HL-60/S4 (cell line): ENCODE measurements around the gene FBXO7.

ENCODE experiments used
- in situ Hi-C: fragments of 300-500 bp; cut with MboI; formaldehyde crosslinking; loops from 2 replicates; pipeline ENCODE4 v1.14.3; 2022; ENCODE audit warnings: low sequenced_read_pairs

Gene FBXO7

GRCh38 chr22:32528984-32529982, 54.7 kb downstream of the FBXO7 start:
- in situ Hi-C loops: loop anchor here (25.0 kb wide), 2 partner anchors 283 to 458 kb away; partner anchors contain the start of gene TIMP3

GRCh38 chr22:32531228-32531627, 56.6 kb downstream of the FBXO7 start:
- in situ Hi-C loops: loop anchor here (25.0 kb wide), 2 partner anchors 281 to 456 kb away; partner anchors contain the start of gene TIMP3

DNA sequence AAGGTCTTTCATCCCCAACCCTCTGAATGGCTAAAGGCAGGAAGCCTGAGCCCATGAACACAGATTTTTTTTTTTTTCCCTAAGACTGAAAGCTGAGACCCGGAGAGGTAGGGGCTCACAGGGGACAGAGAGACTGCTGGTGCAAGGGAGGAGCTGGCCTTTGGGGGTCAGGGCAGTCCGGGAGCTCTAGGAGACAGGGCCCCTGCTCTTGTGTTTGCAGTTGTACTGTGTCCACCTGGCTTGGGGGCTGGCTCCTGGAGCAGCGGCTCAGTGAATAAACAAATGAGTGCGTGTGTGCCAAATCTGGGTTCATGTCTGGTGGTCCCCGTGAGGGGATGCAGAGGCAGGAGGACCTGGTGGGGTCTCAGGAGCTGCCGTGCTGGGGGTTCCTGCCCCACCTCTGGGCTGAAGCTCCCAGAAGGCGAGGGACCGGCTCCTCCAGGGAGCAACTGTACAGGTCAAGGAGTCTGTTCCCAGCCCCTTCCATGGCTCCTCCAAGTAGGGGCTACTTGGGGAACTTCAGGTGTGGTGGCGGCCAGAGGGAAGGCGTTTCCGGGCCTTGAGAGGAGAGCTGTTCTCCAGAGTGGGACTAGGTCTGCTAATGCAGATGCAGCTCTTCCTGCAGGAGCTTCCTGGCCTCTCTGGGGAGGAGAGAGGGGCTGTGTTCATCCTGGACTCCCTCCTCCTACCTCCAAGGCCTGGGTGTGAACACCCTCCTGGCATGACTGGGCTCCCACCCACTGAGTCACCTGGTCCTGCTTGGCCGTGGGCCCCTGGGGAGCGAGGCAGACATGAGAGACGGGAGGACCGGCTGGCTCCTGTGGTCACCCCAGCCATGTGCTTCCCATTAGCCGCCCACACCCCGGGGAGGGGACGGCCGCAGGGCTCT, 57.6 kb downstream of the FBXO7 start:
- in situ Hi-C loops: loop anchor here (25.0 kb wide), 2 partner anchors 280 to 455 kb away; partner anchors contain the start of gene TIMP3

DNA sequence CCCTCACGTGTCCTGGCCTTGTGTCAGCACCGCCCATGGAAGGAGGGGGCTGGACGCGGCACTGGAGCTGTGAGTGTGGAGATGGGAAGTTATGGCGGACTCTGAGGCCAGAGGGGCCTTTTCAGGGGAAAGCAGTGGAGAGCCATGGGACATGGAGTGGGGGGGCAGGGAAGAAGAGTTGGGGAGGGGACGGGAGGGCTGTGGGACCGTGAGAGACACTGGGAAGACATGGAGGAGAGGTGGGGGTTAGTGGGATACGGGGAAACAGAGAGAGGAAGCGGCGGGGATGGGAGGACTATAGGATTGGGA, 58.2 kb downstream of the FBXO7 start:
- in situ Hi-C loops: loop anchor here (25.0 kb wide), 2 partner anchors 280 to 455 kb away; partner anchors contain the start of gene TIMP3

GRCh38 chr22:32533265-32534111, 58.9 kb downstream of the FBXO7 start:
- in situ Hi-C loops: loop anchor here (25.0 kb wide), 2 partner anchors 279 to 454 kb away; partner anchors contain the start of gene TIMP3

GRCh38 chr22:32534252-32535235, 59.9 kb downstream of the FBXO7 start:
- in situ Hi-C loops: loop anchor here (25.0 kb wide), 2 partner anchors 278 to 453 kb away; partner anchors contain the start of gene TIMP3

- in situ Hi-C loops: loop anchor here (25.0 kb wide), 2 partner anchors 277 to 452 kb away; partner anchors contain the start of gene TIMP3
These were observed 61.0 kb downstream of the FBXO7 start for GRCh38 chr22:32535531-32536190.

GRCh38 chr22:32536352-32536751, 61.7 kb downstream of the FBXO7 start:
- in situ Hi-C loops: loop anchor here (25.0 kb wide), 2 partner anchors 276 to 451 kb away; partner anchors contain the start of gene TIMP3

DNA sequence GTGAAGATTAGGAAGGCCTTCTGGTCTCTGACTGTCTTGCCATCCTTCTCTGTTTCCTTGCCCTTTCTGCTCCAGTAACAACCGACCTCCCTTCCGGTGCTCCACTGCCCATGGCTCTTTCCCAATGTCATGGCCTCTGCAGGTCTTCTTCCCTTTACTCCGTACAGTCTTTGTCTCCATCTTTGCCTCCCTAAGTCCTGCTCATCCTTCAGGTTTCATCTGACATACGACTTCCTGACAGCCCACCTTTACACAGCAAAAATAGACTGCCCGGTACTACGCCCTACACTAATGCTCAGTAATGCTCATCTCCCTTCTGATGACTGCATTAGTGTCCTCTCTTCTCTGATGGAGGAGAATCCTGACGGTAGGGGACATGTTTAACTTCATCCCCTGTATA, 63.9 kb downstream of the FBXO7 start:
- in situ Hi-C loops: loop anchor here (25.0 kb wide), 2 partner anchors 274 to 449 kb away; partner anchors contain the start of gene TIMP3

DNA sequence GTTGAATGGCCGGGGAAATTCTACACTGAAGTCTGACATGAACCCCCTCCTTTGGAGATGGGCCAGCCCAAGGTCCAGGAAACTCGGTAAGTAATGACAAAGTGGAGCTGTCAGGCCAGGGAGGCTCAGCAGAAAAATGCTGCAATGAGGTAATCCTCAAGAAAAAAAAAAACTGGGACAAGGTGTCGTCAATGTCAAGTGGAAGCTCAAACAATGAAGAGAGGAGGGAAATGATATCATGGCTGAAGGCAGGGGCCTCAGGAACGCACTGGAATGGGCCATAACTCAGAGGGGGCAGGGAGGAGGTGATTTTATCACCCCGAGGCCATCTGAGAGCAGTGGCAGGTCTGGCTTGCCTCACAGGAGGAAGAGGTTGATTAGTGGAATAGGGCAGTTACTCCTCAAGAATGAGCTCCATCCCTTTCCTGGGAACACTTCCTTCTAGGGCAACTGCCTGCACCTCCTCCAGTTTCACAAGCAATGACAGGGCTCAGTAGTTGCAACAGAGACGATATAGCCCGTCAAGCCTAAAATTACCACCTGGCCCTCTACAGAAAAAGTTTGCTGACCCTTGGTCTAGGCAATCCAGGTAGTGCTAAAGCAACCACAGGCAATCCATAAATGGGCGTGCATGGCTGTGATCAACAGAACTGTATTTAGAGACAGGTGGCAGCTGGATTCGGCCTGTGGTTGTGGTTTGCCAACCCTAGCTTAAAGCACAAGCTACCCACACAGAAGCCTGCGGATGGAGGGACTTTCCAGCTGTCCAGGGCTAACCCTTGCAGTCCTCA, 65.2 kb downstream of the FBXO7 start:
- in situ Hi-C loops: loop anchor here (25.0 kb wide), 2 partner anchors 272 to 447 kb away; partner anchors contain the start of gene TIMP3

DNA sequence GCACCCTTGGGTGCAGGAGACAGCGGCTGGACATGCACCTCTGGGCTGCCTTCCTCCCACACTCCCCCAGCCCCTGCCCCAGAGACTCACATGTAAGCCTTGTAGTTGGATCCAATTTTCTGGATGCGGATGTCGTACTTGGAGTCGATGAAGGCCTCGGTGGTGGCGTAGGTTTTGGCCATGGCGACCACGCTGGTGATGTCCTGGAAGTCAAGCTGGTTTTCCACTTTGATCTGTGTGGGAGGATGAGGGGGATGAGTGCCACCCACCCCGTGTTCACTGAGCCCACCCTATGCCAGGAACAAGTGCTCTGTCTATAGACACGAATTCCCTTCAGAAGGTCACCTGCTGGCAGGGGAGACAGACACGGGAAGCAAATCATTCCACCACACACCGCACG, 66.9 kb downstream of the FBXO7 start:
- in situ Hi-C loops: loop anchor here (25.0 kb wide), 2 partner anchors 271 to 446 kb away; partner anchors contain the start of gene TIMP3

- in situ Hi-C loops: loop anchor here (25.0 kb wide), 2 partner anchors 270 to 445 kb away; partner anchors contain the start of gene TIMP3
These were observed 67.6 kb downstream of the FBXO7 start for GRCh38 chr22:32542066-32542676.

GRCh38 chr22:32542677-32543357, 68.2 kb downstream of the FBXO7 start:
- in situ Hi-C loops: loop anchor here (25.0 kb wide), 2 partner anchors 269 to 444 kb away; partner anchors contain the start of gene TIMP3

DNA sequence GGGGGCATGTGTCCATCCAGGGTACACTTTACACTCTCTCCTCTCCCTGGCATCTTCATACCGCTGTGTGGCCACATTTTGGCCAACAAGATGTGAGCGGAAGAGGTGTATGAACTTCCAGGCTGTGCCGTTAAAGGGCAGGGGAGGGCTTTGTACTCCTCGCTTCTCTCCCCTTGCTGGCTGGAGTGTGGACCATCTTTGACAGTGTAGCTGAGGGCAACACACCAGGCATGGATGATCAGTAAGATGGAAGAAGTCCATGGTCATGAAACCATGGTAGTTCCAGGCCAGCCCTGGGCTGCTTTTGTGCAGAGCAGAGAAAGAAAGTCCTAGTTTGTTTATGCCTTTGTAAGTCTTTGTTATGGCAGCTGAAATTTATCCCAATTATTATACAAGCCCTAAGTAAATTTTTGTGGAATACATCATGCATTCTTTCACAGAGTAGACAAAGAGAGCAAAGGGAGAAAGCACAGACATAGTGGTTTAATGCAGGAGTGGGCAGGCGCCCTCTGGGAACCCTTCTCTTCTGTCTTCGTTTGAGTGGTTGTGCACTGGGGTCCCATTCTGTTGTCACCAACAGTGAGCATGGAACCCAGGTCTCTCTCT, 70.4 kb downstream of the FBXO7 start:
- in situ Hi-C loops: loop anchor here (25.0 kb wide), 2 partner anchors 267 to 442 kb away; partner anchors contain the start of gene TIMP3

- in situ Hi-C loops: loop anchor here (25.0 kb wide), 2 partner anchors 266 to 442 kb away; partner anchors contain the start of gene TIMP3
These were observed 71.2 kb downstream of the FBXO7 start for GRCh38 chr22:32545801-32546200.
